GM21515 (cell line): ENCODE data around the gene LEMD1.
"Not testable (repeated sequence)": the region's sequence is repeated elsewhere in the genome, so short reads cannot be mapped to it uniquely, and the experiment has no call there.

ENCODE experiments used
- ATAC-seq: cut with Tn5 transposase; IDR thresholded peaks from one replicate; pipeline ENCODE4 v1.9.1; 2021; ENCODE audit not compliant: unreplicated experiment

LEMD1 gene

GRCh38 chr1:205430696-205431305 is 8.9 kb upstream of the LEMD1 start:
- no peak for ATAC-seq

GRCh38 chr1:205429762-205430695 is 8.2 kb upstream of the LEMD1 start:
- no peak for ATAC-seq

- no peak for ATAC-seq
These were observed 3.2 kb upstream of the LEMD1 start for GRCh38 chr1:205424901-205425600.

GRCh38 chr1:205423814-205424399 is 2.1 kb upstream of the LEMD1 start:
- ATAC-seq, result no peak

- ATAC-seq, result no peak
These were observed 1.3 kb upstream of the LEMD1 start for GRCh38 chr1:205422993-205423642.

GRCh38 chr1:205420938-205421337 is 918 bp downstream of the LEMD1 start:
- ATAC-seq, result no peak

- no peak for ATAC-seq
These were observed 3.8 kb downstream of the LEMD1 start for GRCh38 chr1:205417870-205418635.

- no peak for ATAC-seq
These were observed 5.5 kb downstream of the LEMD1 start for GRCh38 chr1:205416322-205416721.

- no peak for ATAC-seq
These were observed 11.1 kb downstream of the LEMD1 start for GRCh38 chr1:205410581-205411298.

- ATAC-seq, result no peak
These were observed 13.9 kb downstream of the LEMD1 start for GRCh38 chr1:205407970-205408369.

GRCh38 chr1:205406252-205406651 is 15.6 kb downstream of the LEMD1 start:
- ATAC-seq, result not testable (repeated sequence)

- ATAC-seq, result not testable (repeated sequence)
These were observed 17.4 kb downstream of the LEMD1 start for GRCh38 chr1:205404484-205404883.

- no peak for ATAC-seq
These were observed 23.3 kb downstream of the LEMD1 start for GRCh38 chr1:205398586-205398985.

GRCh38 chr1:205396967-205397616 is 24.8 kb downstream of the LEMD1 start:
- no peak for ATAC-seq

- no peak for ATAC-seq
These were observed 26.2 kb downstream of the LEMD1 start for GRCh38 chr1:205395616-205396015.

GRCh38 chr1:205392650-205393049 is 29.2 kb downstream of the LEMD1 start:
- no peak for ATAC-seq

GRCh38 chr1:205391386-205391785 is 30.5 kb downstream of the LEMD1 start:
- ATAC-seq, result no peak

GRCh38 chr1:205387845-205388244 is 34.0 kb downstream of the LEMD1 start:
- no peak for ATAC-seq

- ATAC-seq, result not testable (repeated sequence)
These were observed 38.9 kb downstream of the LEMD1 start for GRCh38 chr1:205382990-205383389.
